GM21619 (cell line): ENCODE data around the gene SPIRE1.

ENCODE experiments used
- ATAC-seq: cut with Tn5 transposase; IDR thresholded peaks from one replicate; pipeline ENCODE4 v1.9.1; 2021; ENCODE audit not compliant: unreplicated experiment

Gene SPIRE1

GRCh38 chr18:12455496-12455895 lies 202.4 kb downstream of the SPIRE1 start:
- ATAC-seq, result no peak

DNA sequence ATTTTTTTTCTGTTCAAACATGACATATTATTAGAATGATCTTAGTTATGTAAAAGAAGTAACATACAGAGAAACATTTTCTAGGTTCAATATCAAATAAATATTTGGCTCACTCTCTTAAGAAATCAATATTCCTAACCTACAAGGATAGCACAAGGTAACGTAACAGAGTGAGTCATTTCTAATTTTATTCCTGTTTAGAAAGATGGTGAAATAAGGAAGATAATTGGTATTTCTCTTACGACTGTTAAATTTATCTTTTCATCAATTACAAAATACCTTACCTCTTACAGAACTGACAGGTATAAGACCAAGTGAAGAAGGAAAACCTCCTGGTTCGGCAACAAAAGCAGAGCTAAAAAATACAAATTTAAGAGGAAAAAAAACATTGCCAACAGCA lies 205.1 kb downstream of the SPIRE1 start:
- ATAC-seq, result no peak

DNA sequence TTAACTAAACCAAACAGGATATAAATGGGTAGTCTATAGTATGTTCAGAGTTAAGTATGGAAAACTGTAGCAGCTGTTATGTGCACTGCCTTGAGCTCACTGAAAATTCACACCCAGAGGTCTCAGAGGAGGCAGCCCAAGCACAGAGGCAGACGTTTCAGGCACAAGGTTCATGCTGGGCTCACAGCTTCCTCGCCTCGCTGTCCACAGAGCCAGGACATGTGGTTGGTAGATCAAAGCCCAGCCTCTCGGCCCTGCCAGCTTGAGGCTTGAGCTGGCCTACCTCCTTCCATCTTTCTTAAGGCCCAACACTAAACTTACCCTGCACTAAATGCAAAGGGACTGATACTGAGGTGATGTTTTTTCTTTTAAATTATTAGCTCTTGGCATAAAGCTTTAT lies 206.5 kb downstream of the SPIRE1 start:
- no peak for ATAC-seq

- no peak for ATAC-seq
Measured at GRCh38 chr18:12449051-12449785, 208.7 kb downstream of the SPIRE1 start.

DNA sequence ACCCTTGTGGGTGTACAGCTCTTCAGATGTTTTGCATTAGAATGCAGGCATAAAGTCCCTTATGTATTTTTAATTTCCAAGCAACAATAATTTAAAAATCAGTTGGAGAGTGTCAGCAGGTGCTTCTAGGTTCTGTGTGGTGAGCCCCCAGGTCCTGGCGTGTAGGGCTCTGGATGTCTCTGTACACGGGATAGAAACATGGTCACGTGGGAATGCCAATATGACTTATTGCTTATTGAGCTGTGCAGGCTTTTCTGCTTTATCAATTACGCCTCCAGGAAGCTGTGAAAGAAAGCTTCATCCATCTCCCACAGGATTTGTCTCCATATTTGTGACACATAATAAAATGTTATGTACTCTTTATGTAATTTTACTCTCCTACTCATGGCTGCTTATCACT lies 212.4 kb downstream of the SPIRE1 start:
- no peak for ATAC-seq

DNA sequence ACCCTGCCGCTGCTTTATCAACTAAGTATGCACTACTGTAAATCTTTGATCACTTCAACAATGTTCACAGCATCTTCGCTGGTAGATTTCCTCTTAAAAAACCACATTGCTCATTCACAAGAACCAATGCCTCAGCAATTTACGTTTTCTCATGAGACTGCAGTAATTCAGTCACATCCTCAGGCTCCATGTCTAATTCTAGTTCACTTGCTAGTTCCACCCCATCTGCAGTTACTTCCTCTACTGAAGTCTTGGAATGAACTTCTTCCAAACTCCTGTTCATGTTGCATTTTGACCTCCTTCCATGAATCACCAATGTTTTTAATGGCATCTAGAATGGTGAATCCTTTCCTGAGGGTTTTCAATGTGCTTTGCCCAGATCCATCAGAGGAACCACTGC lies 214.4 kb downstream of the SPIRE1 start:
- ATAC-seq, result no peak

- no peak for ATAC-seq
Measured at GRCh38 chr18:12442946-12443345, 215.0 kb downstream of the SPIRE1 start.

DNA sequence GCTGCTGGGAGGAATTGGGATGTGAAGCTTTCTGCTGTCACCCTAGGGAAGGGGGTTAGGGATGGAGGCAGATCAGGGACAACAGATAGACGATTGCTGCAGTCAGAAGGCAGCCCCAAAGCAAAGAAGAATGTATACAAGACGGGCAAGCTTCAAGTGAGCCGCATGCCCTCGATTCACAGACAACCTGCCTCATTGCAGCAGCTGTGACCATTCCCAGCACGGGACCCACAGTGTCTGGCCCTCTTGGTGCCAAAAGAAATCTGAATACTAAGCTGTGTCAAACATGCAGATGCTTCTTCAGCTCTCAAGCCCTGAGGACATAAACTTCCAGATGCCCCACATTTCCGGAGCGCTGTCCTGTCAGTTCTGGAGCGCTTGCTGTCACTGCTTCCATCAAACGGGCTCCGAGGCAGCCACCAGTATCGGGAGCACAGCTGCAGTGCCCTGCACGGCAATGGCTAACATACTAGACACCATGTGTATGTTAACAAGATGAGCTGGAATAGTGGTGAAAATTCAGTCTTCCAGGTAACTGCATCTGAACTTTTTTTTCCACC lies 216.4 kb downstream of the SPIRE1 start:
- ATAC-seq, result no peak

- ATAC-seq, result no peak
Measured at GRCh38 chr18:12438257-12438656, 219.7 kb downstream of the SPIRE1 start.

DNA sequence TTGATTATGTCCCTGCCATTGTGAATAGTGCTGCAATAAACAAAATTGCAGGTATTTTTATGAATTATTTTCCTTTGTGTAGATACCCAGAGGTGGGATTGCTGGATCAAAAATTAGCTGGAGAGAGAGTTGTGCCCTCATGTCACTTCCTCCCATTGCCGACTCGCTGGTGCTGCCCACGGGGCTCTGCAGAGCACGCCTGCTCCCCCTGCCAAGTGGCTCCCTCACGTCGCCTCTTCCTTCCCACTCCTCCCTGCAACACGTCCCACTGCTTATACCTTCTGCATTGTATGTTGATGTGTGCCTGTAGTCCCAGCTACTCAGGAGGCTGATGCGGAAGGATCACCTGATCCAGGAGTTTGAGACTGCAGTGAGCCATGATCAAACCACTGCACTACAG lies 222.0 kb downstream of the SPIRE1 start:
- ATAC-seq, result no peak

- ATAC-seq, result no peak
Measured at GRCh38 chr18:12434541-12434929, 223.4 kb downstream of the SPIRE1 start.

- no peak for ATAC-seq
Measured at GRCh38 chr18:12433829-12434540, 223.9 kb downstream of the SPIRE1 start.

GRCh38 chr18:12432881-12433280 lies 225.0 kb downstream of the SPIRE1 start:
- no peak for ATAC-seq

GRCh38 chr18:12432196-12432595 lies 225.7 kb downstream of the SPIRE1 start:
- no peak for ATAC-seq

- no peak for ATAC-seq
Measured at GRCh38 chr18:12431561-12431960, 226.3 kb downstream of the SPIRE1 start.

DNA sequence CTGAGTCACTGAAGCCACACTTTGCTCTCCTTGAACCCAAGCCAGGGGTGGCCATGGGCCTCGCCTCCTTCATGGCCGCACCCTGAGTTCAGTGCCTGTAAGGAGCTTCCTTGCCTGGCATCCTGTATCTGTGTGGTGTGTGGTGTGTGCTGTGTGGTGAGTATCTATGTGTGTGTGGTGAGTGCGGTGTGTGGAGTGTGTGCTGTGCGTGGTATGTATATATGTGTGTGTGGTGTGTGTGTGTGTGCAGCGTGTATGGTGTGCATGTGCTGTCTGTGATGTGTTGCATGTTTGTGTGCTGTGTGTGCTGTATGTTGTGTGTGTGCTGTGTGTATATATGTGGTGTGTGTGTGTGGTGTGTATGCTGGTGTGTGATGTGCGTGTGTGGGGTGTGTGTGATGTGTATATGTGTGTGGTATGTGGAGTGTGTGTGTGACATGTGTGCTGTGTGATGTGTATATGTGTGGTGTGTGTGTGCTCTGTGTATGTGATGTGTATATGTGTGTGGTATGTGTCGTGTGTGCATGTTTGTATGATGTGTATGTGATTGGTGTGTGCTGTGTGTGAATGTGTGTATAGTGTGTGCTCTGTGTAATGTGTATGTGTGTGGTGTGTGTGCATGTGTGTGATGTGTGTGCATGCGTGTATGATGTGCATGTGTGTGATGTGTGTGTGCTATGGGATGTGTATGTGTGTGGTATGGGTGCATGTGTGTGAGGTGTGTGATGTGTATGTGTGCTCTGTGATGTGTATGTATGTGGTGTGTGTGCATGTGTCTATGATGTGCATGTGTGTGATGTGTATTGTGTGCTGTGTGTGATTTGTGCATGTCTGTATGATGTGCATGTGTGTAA lies 227.5 kb downstream of the SPIRE1 start:
- no peak for ATAC-seq

- no peak for ATAC-seq
Measured at GRCh38 chr18:12429556-12429955, 228.4 kb downstream of the SPIRE1 start.

DNA sequence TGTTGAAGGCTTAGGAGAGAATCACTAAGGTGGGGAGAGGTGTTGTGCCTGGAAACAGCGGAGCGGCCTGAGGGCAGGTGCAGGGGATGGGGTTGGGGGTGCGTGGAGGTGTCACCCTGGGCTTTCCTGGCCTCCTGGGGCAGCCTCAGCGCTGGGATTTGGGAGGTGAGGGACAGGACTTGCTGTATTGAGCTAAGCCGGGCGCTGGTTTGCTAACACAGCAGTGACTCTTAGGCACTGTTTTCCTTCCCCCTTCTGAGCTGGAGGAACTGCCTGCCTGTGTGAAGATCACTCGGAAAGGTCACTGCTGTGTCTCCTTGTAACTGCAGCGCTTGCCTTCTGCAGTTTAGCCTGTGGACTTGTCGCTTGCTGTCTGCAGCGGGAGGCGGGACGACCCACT lies 229.0 kb downstream of the SPIRE1 start:
- ATAC-seq, result no peak

GRCh38 chr18:12426924-12427323 lies 231.0 kb downstream of the SPIRE1 start:
- no peak for ATAC-seq

DNA sequence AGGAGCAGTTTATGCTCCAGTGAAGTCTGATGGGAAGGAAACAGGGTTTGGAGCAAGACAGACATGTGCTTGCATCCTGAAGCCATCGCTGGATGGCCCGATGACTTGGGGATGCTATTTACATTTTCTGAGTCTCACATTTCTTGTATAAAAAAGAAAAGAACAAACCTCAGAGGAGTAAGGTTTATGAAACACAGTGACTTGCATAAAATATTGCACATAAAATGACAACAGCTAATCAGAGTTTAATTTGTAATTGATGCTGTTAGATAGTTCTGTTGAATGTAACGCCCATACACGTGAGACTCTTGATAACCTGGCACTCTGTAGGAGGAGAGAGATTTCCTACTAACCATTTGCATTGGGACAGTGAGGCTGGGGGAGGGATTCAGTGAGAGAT lies 233.7 kb downstream of the SPIRE1 start:
- ATAC-seq, result no peak

DNA sequence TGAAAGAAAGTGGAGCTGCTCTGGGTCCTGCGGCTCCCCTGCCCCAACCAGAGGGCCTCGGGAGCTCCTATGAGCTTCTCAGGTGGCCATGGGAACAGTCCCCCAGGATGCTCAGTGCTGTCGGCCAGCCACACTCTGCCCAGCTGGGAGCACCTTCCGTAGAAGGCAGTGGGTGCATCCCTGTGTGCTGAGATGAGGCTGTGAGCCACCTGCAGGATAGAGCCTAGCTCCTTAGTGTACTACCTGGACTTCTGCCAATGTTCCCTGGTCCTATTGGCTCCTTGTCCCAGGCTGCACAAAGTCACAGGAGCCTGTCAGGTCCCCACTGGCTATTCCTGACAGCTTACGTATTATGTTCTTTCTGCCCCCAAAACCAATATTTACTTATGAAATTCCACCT lies 234.1 kb downstream of the SPIRE1 start:
- no peak for ATAC-seq
